Measurements from ENCODE around the gene PRKACA. TPM values are rescaled to one million over a fixed set of nuclear protein-coding genes. Genes with fewer than 3 reads are reported as not detected.

PRKACA gene
- total and polyA plus RNA-seq, 7 donors: 33.6 to 59.1 (median 36.6) TPM

GRCh38 chr19:14094854-14095253 is 22.7 kb downstream of the PRKACA start:
- TF ChIP-seq EP300 (IDR thresholded peaks at IDR 0.05): no peak
- TF ChIP-seq POLR2AphosphoS5 (IDR thresholded peaks at IDR 0.05): peak in 1 of 4 donors; percentile 4
- no peak overlapping the region for H3K4me3 ChIP-seq
- no peak for DNase-seq
- no peak overlapping the region for H3K27ac ChIP-seq
- H3K9me3 ChIP-seq: peaks cover 4 to 6% (median 5%) of the 10 kb centered on the region in 4 donors
- intact Hi-C loops (cut with DNase I): loop anchor here (1.0 kb wide), 1 partner anchor 20 kb away; no protein-coding TSS in a partner anchor
- peaks cover 2 to 41% (median 12%) of the 10 kb centered on the region in 4 donors for H3K36me3 ChIP-seq
- no peaks in the 10 kb centered on the region for H3K27me3 ChIP-seq
- H3K4me1 ChIP-seq: peaks cover 0 to 11% (median 8%) of the 10 kb centered on the region in 4 donors
- 86 to 87% methylated on average over 7 of the region's 7 CpGs for WGBS, 2 donors

GRCh38 chr19:14093117-14093823 is 24.3 kb downstream of the PRKACA start:
- intact Hi-C loops (cut with DNase I): no loop called here

GRCh38 chr19:14091813-14092462 is 25.6 kb downstream of the PRKACA start:
- H3K4me3 ChIP-seq: peak overlapping the region; percentile 60 to 84 (median 72)
- DNase-seq: no peak
- intact Hi-C loops (cut with DNase I): loop anchor here (2.0 kb wide), 1 partner anchor 23 kb away; no protein-coding TSS in a partner anchor
- 14 to 21% methylated on average over 15 of the region's 15 CpGs for WGBS, 2 donors
- peaks cover 0 to 20% (median 17%) of the 10 kb centered on the region in 4 donors for H3K4me1 ChIP-seq
- peaks cover 2 to 29% (median 15%) of the 10 kb centered on the region in 4 donors for H3K36me3 ChIP-seq
- peak overlapping the region; percentile 91 to 98 (median 96) for H3K27ac ChIP-seq
- H3K9me3 ChIP-seq: peaks cover 4 to 6% (median 5%) of the 10 kb centered on the region in 4 donors
- no peak for TF ChIP-seq POLR2A (IDR thresholded peaks at IDR 0.05)
- TF ChIP-seq EP300 (IDR thresholded peaks at IDR 0.05): no peak
- no peak for TF ChIP-seq POLR2AphosphoS5 (IDR thresholded peaks at IDR 0.05)
- no peak for TF ChIP-seq CTCF (IDR thresholded peaks at IDR 0.05)
- no peaks in the 10 kb centered on the region for H3K27me3 ChIP-seq

More at GRCh38 chr19:14093117-14093823, 24.3 kb downstream of the PRKACA start:
- WGBS, 2 donors: 95 to 97% methylated on average over 9 of the region's 9 CpGs
- no peak for TF ChIP-seq POLR2AphosphoS5 (IDR thresholded peaks at IDR 0.05)
- no peak for TF ChIP-seq EP300 (IDR thresholded peaks at IDR 0.05)
- TF ChIP-seq POLR2A (IDR thresholded peaks at IDR 0.05): no peak
- TF ChIP-seq CTCF (IDR thresholded peaks at IDR 0.05): no peak
- peaks cover 2 to 33% (median 18%) of the 10 kb centered on the region in 4 donors for H3K36me3 ChIP-seq
- H3K4me1 ChIP-seq: peaks cover 0 to 20% (median 17%) of the 10 kb centered on the region in 4 donors
- H3K4me3 ChIP-seq: no peak overlapping the region
- peaks cover 4 to 6% (median 5%) of the 10 kb centered on the region in 4 donors for H3K9me3 ChIP-seq
- no peak for DNase-seq
- no peaks in the 10 kb centered on the region for H3K27me3 ChIP-seq
- H3K27ac ChIP-seq: no peak overlapping the region

GRCh38 chr19:14091081-14091812 is 26.3 kb downstream of the PRKACA start:
- peaks cover 4 to 6% (median 5%) of the 10 kb centered on the region in 4 donors for H3K9me3 ChIP-seq
- H3K27me3 ChIP-seq: no peaks in the 10 kb centered on the region
- 0% methylated on average over 63 to 69 of the region's 72 CpGs for WGBS, 2 donors
- peak overlapping the region; percentile 91 to 98 (median 96) for H3K27ac ChIP-seq
- H3K4me3 ChIP-seq: peak overlapping the region; percentile 60 to 84 (median 72)
- peaks cover 0 to 22% (median 12%) of the 10 kb centered on the region in 4 donors for H3K36me3 ChIP-seq
- peak; percentile 62 to 81 (median 76) for TF ChIP-seq POLR2AphosphoS5 (IDR thresholded peaks at IDR 0.05)
- no peak for TF ChIP-seq EP300 (IDR thresholded peaks at IDR 0.05)
- TF ChIP-seq POLR2A (IDR thresholded peaks at IDR 0.05): no peak
- peak in 1 of 4 experiments; percentile 15 for TF ChIP-seq CTCF (IDR thresholded peaks at IDR 0.05)
- intact Hi-C loops (cut with DNase I): loop anchor here (2.0 kb wide), 1 partner anchor 24 kb away; no protein-coding TSS in a partner anchor
- peaks cover 0 to 20% (median 17%) of the 10 kb centered on the region in 4 donors for H3K4me1 ChIP-seq
- no peak for DNase-seq
